Body of pancreas (tissue), 4 donors: ENCODE measurements around the gene NAP1L5.

Experiments
- CTCF ChIP-seq, 7 experiments: fragments of 450-650 bp in 4 of 7; fragments of 200-600 bp in 3 of 7; sonication (generic) in 3 of 7; IDR thresholded peaks; one replicate each; pipeline ENCODE4 v1.5.1; 2016 to 2019; ENCODE audit warnings: antibody characterized with exemption in 7 of 7
- POLR2A ChIP-seq, 3 donors: fragments of 450-650 bp; IDR thresholded peaks; one replicate each; pipeline ENCODE4 v1.6.1; 2016; ENCODE audit warnings: antibody characterized with exemption in 3 of 3, mild to moderate bottlenecking in 2 of 3

DNA sequence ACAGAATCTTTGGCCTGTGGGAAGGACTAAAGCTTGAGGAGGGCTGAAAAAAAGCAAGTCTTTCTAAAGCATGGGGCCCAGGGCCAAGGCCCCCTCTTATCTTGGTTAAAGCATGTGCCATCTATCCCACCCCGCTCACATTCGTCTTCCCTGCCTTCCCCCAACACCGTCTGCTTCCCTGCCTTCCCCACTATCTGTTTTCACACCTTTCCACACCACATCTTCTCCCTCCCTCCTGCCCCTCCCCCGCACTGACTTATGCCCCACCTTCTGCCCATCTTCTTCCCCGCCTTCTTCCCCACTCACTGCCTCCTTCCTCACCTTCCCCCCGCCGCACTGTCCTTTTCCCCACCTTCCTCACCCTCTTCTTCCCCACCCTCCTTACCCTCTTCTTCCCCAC, 890 bp upstream of the NAP1L5 start:
- TF ChIP-seq CTCF (IDR thresholded peaks at IDR 0.05) (no peak), POLR2A (IDR thresholded peaks at IDR 0.05) (no peak)
